Superior temporal gyrus (tissue), 1 donor: ENCODE measurements around the gene FCMR.
A peak's percentile ranks its signal among the peaks of the same experiment; 100 is the strongest.

Source experiments
- DNase-seq: peaks from one replicate; pipeline ENCODE4 v3.0.0-alpha.2; 2016; ENCODE audit errors: extremely low spot score

The FCMR gene, protein sequence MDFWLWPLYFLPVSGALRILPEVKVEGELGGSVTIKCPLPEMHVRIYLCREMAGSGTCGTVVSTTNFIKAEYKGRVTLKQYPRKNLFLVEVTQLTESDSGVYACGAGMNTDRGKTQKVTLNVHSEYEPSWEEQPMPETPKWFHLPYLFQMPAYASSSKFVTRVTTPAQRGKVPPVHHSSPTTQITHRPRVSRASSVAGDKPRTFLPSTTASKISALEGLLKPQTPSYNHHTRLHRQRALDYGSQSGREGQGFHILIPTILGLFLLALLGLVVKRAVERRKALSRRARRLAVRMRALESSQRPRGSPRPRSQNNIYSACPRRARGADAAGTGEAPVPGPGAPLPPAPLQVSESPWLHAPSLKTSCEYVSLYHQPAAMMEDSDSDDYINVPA

GRCh38 chr1:206921772-206922265 is at the start of gene FCMR:
FCMR (minus strand) TSS chr1:206921941; CDS start chr1:206921854, 87 bp downstream.
- peak; percentile 33 for DNase-seq

- DNase-seq: no peak
Measured at GRCh38 chr1:206971029-206971655, 49.4 kb upstream of the FCMR start.

DNA sequence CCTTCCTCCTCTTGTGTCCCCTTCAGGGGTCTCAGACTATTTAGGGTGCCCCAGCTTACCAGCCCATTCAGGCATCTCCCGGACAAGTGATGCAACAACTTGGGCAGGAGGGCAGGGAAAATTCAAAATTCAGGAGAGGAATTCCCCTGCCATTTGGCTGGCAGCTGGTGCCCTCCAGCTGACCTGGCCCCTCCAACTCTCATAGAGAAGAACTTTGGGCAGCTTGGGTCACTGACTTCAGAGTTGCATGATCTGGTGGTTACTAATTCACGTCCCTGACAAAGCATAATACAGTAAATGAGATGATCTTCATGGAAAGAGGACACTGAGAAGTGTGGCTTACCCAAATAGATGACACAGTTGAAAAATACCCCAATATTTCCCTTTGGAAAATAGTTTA is 48.7 kb upstream of the FCMR start, which contains the start of gene FCAMR:
Gene FCAMR, minus strand, starts transcription at position 15 of the 400 bp plus-strand sequence. CDS start 335 bp downstream, outside the sequence.
- DNase-seq: no peak

GRCh38 chr1:206969090-206969489 is 47.3 kb upstream of the FCMR start:
- no peak for DNase-seq

DNA sequence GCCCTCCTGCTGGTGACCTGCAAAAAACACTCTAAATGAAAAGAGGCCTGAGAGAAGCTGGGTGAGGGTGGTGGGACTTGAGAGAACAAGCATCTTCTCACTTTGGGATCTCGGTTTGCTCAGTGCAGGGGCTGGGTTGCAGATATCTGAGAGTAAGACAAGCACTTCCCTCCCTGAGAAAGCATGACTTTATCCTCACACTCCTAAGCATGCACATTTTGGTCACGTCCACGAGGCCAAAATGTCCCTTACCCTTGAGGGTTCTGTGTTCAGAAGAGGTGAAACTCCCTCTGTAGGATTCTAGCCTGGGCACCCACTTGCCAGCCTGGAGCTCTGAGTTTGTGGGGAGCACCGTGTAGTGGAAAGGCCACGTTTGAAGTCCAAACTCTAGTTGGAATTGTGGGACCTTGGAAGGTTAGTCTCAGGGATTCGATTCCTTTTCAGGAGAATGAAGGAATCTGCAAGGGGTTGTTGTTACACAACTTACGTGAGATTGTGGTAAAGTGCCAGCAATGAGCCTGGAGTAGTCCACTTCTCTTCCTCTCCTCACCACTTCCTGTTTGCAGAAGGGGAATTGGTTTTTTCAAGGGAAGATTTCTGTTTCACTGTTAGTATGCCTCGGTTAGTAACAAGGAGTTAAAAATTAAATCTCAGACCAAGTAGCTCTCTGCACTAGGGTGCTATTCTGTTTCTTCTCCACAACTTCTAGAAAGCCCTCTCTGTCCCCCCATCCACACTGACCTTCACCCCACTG is 45.5 kb upstream of the FCMR start:
- DNase-seq: peak; percentile 21

DNA sequence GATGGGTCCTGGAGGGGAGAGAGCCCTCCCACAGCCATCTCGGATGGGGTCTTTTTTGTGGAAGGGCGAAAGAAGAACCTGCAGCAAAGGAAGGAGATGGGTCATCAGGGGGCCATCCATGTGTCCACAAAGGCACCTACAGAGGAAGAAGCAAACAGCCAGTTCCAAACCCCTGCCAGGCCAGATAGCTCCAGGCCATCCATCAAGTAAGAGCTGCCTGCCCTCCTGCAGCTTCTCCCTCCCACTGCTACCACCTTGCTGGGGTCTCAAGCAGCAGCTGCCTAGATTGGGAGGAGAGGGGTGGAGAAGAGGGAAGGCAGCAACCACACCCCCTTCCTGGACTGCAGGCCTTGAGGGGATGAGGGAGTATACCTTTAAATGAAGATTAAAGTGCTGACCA is 44.0 kb upstream of the FCMR start:
- no peak for DNase-seq

GRCh38 chr1:206963740-206964139 is 42.0 kb upstream of the FCMR start:
- DNase-seq: no peak

DNA sequence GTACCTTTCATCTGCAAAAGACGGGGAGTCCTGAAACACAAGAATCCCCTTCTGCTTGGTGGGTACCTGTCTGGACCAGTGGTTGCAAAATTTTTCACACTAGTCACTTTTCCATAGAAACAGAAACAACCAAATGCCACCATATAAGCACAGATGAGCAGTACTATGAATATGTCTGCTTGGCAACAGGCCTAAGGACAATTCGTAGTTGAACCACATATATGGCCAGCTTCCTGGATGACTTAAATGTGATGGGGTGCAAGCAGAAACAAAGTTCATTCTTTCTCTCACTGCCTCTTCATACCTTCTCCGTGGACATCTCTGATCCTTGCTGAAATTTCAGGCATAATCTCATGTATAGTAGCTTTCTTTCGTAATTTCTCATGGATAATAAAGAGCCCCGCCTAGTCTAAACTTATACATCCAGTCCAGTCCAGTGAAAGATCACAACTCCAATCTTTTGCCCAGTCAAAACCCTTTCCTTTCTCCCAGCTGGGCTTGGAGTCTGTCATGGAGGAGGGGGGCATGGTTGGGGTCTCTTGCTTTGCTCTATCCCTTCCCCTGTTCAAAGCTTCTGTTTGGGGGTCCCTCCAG is 41.5 kb upstream of the FCMR start:
- DNase-seq: no peak

DNA sequence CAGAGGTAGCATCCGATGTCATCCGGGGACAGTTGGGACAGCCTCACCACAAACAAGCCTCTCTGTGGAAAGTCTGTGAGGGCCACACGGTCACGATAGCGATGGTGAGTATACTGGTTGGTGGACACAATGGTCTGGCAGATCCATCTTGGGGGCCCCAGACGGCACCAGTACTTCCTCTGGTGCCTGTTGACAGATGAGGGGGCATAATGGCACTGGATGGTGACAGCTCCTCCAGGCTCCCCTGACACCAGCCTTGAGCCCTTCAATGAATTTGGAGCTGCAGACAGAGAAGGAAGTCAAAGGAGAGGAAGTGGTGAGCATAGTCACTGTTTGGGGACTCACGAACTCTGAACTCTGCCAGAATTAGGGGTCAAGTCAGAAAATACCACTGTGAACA is 40.5 kb upstream of the FCMR start:
- no peak for DNase-seq

DNA sequence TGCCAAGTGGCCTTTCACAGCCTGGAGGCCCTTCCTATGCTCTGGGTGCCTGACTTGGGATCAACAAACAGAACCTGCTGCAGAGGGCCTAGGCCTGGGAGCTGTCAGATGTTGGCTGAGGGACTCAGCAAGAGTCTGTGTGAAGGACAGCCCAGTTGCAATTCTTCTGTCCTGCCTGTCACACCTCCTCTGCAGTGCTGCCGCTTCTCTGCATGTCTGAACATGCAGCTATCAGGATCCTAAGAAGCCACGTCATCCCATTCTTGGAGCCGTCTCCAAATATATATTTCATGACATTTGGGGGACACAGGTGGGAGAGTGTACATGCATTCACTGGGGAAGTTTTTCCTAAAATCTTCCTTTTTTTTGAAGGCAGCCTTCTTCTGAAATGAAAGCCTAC is 39.9 kb upstream of the FCMR start:
- DNase-seq: no peak

DNA sequence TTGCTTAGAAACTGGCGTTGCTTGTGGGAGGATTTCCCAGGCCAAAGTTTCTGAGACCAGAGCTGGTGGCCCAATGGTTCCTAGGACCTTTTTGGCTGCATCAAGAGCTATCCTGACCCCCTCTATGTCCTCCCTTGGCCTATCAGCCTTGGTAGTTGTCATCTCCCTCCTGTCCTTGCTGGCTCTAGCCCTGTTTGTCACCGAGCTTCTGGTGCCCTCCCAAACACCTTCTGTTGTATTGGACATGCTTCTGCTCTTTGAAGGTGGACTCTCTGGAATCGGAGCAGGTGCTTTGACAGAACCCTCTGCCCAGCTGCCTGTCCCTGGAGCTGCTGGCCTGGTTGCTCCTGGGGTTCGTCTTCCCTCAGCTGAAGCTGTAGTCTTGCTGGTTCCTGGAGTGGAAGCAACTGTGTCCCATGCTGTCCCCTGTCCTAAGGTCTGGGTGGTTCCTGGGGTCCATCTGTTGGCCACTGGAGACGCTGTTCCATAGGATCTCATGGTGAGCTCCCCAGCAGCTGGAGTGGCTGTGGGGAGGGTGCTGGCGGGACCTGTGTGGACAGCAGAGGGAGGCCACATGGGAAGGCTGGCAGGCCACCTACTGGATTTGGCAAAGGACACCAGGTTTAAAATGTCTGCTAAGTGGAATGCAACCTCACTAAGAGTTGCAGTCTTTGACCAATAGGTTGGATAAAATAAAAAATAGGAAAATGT is 39.1 kb upstream of the FCMR start:
- no peak for DNase-seq

DNA sequence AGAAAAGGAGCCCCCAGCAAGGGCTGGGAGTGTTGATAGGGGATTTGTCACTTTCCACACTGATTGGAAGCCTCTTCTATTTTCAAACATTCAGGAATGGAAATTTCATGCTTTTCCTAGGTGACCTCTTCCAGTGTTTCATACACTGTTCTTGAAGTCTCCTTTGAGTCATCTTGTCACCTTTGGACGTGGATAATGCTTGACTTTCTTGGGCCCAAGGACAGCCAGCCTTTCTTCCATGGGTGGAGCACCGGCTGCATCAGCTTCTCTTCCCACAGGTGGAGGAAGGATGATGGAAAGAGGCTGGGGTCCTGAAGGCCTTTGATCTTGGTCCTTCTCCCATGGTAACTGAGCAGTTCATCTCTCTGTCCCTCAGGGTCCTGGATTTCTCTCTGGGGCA is 36.4 kb upstream of the FCMR start:
- DNase-seq: no peak

DNA sequence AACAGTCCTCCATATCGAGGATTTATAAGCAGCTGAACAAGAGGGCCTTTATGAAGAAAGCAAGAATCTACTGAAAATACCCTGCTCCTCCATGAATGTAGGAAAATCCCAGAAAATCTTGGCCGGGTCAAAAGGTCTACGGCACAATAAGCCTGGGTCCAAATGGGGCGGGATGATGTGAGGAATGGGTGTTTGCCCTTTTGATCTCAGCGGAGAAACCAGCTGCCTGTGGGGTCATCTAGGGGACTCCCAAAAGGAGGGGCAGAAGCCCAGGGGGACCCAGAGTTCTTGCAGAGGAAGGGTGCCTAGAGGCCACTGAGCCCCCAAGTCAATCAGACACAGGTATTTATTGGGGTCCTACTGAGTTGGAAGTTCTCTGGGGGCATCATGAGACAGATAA is 35.9 kb upstream of the FCMR start:
- DNase-seq: no peak

DNA sequence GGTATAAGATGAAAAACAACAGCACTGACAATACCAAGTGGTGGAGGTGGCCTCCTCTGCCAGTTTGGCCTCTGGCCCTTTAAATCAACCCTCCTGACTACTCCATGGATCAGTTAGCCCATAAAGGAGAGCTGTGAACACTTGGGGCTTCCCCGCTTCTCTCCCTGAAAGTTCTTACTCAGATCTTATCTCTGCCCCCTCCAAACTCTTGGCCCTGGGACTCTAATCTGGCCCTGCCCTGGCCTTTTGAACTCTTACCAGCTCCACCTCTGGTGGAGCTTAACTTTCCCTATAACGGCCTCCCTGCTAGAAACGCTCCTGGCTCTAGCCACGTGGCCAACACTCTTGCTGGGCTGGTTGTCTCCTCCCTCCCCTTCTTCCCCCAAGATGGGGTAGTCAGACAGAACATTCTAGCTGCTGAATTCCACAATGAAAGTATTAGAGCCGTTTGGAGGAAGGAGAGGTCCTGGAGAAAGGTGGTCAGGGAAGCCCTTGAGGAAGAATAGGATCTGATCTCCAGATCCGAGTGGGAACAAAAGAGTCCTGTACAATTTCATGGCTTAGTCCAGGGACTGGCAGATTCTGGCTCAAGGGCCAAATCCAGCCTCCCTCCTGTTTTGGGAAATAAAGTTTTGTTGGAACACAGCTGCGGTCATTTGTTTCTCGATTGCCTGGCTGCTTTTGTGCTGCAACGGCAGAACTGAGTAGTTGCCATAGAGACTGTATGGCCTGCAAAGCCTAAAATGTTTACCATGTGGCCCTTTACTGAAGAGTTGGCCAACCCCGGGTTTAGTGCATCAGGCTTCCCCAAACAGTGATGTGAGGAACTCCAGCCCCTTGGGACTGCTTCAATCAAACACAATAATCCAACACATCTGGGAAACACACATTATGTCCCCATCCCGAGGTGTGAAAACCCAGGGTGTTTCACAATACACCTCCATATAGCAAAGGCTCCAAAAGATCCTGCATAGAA is 34.0 kb upstream of the FCMR start:
- DNase-seq: no peak

DNA sequence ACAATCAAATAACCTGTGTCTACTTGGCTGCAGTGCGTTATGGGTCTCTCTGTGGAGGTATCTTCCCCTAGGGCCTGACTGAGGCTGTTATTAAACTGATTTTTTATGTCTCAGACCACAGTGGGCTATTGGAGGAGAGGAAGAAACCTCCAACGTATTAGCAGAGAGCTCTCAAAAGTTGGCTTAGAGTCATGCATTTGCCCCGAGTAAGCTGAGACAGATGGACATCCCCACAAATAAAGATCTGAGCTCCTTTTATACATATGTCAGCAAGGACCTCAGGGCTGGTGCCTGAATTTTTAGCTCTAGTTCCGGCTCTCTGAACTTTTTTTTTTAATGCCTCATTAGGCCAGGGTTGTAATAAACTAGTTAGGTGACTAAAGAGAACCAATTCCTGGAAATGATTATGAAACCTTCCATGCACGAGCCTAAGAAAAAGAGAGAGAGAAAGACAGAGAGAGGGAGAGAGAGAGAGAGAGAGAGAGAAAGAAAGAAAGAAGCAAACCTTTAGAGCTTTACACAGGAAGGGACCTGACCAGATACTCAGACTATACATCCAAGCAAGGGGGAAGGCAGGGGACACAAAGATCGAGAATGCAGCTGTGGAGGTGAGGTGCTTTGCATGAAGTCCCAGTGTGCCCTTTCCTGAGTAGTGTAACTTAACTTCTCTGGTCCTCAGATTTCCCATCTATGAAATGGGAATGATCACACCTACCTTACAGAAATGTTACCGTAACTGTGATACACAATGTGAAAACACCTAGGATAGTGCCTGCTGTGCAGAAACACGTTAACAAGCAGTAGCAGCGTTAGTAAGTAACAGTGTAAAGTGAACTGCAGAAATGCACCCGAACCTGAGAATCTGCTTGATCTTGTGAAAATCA is 33.0 kb upstream of the FCMR start:
- DNase-seq: no peak

DNA sequence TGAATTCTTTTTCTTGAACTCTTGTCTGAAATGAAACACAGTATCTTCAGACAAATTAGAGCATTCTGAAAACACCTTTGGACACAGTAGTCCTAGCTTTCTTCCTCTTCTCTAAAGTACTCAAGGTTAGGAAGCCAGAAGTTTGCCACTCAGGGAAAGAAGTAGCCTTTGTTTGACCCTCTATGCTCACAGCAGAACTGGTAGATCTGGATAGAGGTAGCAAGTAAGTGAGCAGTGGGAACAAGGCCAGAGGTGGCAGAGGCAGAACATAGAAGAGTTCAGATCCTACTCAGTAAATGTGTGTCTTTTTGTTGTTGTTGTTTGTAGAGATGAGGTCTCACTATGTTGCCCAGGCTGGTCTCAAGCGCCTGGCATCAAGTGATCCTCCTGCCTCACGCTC is 31.9 kb upstream of the FCMR start:
- no peak for DNase-seq

DNA sequence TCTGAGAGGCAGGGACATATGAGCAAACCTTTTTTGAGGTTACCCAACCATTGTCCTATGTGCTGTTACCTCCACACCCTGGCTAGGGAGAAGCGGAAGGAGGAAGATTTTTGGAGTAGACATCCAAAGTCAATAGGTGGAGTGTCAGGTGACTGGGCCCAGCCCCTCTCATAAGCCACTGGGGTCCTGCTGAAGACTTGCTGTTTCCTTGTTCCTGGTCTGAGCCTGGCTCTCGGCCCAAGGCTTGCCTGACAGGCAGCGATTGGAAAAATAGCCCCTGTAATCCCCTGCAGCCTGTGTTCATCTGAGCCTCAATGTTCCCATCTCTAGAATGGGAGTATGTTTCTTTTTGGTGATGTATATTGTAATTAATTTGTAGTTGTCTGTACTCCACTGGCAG is 31.4 kb upstream of the FCMR start:
- no peak for DNase-seq

GRCh38 chr1:206952171-206952570 is 30.4 kb upstream of the FCMR start:
- no peak for DNase-seq
